HG02610 (cell line): ENCODE results near the gene TNS2.

Source experiments
- ATAC-seq: cut with Tn5 transposase; IDR thresholded peaks from one replicate; pipeline ENCODE4 v1.9.1; 2021; ENCODE audit warnings: mild to moderate bottlenecking, moderate library complexity; ENCODE audit not compliant: unreplicated experiment

Gene TNS2

DNA sequence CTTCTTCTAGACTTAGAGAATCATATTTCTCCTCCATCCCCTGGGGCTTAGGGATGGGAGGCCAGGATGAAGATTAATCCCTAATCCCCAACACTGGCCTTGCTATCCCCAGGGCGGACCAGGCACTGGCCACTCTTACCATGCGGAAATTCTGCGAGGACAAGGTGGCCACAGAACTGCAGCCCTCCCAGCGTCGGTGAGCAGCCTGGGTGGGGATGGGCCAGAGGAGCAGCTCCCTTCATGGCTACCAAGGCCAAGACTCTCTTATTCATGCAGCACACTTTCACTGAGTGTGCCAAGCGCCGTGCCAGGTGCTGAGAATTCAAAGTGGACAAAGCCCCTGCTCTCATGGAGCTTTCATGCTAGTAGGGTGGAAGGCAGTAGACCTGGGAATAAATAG is 7.0 kb downstream of the TNS2 start:
- ATAC-seq = no peak

DNA sequence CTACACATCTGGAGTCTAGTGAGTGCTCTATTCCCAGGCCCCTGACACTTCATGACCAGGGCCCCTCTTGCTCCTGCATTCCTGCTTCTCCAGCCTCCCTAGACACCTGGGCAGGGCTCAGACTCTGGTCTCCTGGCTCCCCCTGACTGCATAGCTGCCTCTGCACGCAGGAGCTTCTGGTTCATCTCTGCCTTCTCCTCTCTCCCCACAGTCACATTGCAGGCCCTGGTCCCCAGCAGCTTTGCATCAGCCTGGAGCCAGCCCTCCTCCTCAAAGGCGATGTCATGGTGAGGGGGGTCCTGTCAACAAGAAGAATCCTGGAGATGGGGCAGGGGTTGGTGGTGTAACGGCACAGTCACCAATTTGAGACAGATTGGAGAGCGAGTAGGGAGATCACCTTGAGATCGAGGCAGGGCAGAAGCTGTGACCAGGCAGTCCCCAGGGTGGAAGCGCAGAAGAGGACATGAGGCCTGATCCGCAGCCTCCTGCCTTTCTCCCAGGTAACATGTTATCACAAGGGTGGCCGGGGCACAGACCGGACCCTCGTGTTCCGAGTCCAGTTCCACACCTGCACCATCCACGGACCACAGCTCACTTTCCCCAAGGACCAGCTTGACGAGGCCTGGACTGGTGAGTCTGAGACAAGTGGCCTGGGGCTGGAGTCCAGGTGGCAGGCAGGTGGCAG is 8.1 kb downstream of the TNS2 start:
- no peak for ATAC-seq

DNA sequence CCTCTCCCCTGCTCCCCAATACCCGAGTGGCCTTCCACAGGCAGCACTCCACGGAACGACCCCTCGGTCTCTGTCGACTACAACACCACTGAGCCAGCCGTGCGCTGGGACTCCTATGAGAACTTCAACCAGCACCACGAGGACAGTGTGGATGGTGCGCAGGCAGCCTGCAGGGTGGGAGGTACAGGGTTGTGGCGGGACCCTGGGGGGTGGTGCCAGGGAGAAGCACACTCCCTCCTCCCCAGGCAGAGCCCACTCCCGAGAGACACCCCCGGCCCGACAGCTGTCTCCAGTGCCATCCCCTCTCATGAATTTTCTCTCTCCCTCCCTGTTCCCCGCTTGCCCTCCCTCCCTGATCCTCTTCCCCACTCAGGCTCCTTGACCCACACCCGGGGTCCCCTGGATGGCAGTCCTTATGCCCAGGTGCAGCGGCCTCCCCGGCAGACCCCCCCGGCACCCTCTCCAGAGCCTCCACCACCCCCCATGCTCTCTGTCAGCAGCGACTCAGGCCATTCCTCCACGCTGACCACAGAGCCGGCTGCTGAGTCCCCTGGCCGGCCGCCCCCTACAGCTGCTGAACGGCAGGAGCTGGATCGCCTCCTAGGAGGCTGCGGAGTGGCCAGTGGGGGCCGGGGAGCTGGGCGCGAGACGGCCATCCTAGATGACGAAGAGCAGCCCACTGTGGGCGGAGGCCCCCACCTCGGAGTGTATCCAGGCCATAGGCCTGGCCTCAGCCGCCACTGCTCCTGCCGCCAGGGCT is 9.0 kb downstream of the TNS2 start:
- ATAC-seq = no peak

DNA sequence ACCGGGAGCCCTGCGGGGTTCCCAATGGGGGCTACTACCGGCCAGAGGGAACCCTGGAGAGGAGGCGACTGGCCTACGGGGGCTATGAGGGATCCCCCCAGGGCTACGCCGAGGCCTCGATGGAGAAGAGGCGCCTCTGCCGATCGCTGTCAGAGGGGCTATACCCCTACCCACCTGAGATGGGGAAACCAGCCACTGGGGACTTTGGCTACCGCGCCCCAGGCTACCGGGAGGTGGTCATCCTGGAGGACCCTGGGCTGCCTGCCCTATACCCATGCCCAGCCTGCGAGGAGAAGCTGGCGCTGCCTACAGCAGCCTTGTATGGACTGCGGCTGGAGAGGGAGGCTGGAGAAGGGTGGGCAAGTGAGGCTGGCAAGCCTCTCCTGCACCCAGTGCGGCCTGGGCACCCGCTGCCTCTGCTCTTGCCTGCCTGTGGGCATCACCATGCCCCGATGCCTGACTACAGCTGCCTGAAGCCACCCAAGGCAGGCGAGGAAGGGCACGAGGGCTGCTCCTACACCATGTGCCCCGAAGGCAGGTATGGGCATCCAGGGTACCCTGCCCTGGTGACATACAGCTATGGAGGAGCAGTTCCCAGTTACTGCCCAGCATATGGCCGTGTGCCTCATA is 9.7 kb downstream of the TNS2 start:
- ATAC-seq = no peak

DNA sequence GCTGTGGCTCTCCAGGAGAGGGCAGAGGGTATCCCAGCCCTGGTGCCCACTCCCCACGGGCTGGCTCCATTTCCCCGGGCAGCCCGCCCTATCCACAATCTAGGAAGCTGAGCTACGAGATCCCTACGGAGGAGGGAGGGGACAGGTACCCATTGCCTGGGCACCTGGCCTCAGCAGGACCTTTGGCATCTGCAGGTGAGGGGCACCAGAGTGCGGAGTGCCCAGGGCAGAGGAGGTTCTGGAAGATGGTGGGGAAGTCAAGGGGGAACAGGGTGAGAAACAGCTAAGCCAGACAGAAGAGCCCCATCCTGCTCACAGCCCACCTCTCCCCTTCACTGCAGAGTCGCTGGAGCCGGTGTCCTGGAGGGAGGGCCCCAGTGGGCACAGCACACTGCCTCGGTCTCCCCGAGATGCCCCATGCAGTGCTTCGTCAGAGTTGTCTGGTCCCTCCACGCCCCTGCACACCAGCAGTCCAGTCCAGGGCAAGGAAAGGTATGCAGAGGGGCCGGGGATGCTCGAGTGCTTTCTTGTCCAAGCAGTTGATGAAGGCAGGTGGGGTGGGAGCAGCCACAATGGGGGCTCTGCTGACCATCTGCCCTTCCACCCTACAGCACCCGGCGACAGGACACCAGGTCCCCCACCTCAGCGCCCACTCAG is 10.3 kb downstream of the TNS2 start:
- ATAC-seq = no peak

DNA sequence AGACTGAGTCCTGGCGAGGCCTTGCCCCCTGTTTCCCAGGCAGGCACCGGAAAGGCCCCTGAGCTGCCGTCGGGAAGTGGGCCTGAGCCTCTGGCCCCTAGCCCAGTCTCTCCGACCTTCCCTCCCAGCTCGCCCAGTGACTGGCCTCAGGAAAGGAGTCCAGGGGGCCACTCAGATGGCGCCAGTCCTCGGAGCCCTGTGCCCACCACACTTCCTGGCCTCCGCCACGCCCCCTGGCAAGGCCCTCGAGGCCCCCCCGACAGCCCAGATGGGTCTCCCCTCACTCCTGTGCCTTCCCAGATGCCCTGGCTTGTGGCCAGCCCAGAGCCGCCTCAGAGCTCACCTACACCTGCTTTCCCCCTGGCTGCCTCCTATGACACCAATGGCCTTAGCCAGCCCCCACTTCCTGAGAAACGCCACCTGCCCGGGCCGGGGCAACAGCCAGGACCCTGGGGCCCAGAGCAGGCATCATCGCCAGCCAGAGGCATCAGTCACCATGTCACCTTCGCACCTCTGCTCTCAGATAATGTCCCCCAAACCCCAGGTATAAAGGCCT is 10.9 kb downstream of the TNS2 start:
- no peak for ATAC-seq

DNA sequence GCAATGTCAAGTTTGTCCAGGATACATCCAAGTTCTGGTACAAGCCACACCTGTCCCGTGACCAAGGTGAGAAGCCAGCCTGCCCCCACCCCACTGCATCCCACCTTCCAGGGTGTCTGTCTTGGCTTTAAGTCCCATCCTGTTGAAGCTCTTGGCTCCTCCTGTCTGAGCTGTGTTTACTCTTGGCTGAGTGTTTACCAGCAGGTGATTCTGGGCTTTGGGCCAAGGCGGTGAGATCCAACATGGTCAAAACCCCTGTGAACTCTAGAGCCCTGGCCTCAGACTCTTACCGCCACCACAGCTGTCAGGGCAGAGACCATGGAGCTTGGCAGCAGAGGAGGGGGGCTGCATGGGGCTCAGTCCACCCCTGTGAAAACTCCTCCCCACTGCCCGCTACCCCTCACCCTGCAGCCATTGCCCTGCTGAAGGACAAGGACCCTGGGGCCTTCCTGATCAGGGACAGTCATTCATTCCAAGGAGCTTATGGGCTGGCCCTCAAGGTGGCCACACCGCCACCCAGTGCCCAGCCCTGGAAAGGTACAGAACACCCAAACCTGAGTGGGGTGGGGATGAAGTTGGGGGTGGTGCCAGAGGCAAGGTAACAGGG is 11.6 kb downstream of the TNS2 start:
- no peak for ATAC-seq

DNA sequence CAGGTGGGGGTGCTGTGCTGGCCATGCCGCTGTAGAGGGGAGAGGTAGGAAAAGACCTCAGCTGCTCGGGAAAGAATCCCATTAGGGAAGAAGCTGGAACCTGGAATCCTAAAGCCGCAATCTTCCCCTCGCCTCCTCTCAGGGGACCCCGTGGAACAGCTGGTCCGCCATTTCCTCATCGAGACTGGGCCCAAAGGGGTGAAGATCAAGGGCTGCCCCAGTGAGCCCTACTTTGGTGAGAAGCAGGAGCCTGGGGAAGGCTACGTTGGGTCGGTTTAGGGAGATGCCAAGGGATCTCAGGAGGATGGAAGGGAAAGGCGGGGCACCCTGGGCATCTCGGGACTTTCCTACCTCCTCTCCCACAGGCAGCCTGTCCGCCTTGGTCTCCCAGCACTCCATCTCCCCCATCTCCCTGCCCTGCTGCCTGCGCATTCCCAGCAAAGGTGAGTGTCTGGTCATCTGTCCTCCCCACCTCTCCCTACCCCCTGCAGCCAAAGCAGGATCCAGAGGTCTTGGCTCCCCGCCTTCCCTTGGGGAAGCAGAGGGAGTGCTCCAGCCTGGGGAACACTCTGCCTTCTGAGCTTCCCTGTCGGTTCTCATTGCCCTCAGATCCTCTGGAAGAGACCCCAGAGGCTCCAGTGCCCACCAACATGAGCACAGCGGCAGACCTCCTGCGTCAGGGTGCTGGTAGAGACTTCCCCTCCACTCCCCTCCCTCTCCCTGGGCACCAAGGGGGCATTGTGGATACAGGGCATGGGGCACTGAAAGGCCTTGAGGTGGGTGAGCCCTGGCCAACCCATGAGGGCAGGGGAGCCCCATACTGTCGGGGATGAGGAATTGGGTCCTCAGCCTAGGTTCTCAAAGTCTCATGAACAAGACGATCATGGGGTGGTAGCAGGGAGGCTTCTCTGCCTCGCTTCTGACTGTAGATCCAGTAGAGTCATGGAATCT is 12.4 kb downstream of the TNS2 start:
- ATAC-seq = no peak

DNA sequence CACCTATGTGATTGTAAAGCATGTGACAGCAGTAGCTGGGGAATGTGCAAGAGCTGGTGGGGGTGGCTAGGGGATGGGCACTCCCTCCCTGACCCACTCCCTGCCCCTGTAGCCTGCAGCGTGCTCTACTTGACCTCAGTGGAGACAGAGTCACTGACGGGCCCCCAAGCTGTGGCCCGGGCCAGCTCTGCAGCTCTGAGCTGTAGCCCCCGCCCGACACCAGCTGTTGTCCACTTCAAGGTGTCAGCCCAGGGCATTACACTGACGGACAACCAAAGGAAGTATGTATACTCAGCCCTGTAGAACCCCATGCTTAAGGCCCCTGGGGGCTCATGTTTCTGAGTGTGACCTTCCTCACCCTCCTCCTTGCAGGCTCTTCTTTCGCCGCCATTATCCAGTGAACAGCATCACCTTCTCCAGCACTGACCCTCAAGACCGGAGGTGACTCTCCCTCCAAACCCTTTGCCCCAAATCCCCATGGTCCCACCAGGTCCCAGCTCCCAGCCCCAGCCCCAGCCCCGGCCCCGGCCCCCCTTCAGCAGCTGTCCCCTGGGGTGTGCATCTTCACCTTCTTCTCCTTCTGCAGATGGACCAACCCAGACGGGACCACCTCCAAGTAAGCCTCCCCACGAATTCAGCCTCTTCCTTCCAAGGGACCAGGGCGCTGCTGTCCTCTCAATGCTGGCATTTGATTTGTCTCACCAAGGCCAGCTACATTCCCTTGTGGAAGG is 13.3 kb downstream of the TNS2 start:
- ATAC-seq = no peak

DNA sequence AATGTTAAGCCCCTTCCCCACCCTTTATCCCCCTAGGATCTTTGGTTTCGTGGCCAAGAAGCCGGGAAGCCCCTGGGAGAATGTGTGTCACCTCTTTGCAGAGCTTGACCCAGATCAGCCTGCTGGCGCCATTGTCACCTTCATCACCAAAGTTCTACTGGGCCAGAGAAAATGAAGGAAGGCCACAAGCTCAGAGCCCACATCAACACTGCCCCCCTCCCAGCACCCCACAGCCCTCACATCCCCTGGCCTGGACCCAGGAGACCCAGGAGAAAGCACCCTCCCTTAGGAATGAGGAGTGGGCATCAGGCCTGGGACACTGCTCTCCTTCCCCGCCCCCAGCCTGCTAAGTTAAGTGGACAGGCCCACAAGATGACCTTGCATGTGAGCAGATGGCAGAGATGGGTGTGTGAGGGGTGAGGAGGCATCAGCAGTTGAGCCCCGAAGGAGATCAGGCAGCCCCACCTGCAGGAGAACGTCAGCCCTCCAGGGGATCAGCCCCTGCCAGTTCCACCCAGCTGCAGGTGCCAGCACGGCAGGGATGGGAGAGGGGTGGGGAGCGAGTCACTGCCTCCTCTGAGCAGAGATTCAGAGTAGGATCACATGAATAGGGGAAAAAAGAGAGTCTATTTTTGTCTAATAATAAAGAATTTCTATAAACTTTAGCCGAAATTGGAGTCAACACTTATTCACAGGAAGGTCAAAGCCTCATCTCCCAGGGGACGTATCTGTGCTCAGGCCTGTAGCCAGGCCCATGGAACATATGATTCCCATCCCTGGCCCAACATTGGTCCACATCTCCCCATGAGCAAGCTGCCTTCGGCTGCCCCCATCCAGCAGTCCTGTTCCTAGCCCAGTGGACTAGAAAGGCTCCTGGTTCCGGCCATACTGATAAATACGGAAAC is 14.1 kb downstream of the TNS2 start:
- ATAC-seq = no peak

DNA sequence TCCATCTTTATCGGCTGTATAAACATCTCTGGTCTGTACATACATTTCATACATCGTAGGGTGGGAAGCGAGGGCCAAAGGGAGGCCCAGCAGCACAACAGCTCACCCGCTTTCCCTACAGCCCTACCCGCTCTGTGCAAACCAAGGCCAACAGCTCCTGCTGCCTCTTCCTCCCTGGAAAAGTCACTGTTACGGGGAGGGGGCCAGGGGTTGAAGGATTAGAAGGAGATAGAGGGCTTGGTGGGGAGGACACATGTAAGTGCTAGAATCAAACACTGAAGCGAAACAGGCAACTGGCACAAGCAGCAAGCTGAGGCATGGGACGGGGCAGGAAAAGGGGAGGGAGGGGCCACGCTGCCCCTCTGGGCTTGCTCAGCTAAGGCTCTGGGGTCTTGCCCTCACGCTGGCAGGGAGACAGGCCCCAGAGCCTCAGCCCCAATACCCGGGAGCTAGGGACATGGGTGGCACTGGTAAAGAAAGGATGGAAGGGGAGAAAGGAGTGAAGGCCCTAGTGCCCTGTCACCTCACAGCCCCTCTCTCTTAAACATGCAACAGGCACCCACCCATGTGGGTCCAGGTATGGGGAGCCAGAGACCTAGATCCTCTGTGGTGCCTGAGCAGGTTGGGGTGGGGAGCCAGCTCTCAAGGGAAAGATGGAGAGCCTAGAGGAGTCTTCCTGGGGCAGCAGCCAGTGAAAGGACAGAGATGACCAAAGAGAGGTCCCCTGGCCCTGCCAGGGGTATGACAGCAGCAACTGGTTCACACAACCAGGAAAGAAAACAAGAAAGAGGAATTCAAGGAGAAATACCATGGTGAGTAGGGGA is 15.0 kb downstream of the TNS2 start:
- no peak for ATAC-seq

DNA sequence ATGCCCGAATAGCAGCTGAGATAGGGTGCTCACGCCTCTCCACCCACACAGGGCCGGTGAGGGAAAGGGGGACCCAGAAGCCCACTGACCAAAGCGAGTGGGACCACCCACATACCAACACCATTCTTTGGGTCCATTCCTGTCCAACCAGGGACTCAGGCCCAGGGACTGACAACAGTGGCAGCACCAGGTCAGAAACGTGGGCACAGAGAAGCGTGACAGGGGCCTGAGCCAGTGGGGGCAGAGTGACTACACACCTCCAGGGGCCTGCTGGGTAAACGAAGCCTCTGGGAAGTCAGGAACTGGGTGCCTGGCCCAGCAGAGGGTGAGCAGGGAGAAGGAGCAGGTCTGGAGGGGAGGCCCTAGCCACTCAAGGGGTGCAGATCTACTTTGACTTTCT is 15.6 kb downstream of the TNS2 start:
- no peak for ATAC-seq

DNA sequence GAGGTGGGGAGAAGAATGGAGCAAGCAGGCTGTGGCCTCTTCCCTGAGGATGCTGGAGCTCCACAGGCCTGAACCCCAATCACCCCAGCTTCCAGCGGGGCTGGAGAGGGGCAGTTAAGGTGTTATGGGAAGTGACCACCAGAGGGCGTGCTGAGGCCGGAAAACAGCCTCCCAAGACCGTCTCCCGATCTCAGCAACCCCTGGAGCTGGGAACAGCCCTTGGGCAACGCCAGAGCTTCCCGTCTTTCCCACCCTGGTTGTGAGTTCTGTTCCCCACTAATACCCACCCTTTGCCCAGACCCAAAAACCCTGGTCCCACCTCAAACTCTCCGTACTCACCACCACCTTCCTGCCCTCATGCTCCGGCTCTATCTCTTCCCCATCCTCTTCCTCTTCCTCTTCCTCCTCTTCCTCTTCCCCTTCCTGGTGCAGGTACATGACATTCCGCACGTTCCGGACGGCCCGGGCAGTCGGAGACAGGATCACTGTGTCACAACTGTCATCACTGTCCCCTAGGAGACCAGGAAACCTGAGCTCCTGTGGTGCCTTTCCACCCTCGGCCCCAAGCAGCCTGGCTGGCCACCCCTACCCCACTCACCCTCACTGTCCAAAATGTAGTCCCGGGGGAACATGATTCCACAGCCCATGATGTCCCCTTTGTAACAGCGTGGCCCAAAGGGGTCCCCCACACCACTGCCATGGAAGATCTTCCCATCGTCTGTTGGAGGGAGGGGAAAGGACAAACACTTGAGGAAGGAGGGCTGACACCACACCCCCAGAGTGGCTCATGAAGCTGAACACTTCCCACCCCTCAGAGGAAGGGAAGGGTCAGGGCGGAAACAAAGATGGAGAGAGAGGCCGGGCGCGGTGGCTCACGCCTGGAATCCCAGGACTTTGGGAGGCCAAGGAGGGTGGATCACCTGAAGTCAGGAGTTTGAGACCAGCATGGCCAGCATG is 16.4 kb downstream of the TNS2 start:
- no peak for ATAC-seq

DNA sequence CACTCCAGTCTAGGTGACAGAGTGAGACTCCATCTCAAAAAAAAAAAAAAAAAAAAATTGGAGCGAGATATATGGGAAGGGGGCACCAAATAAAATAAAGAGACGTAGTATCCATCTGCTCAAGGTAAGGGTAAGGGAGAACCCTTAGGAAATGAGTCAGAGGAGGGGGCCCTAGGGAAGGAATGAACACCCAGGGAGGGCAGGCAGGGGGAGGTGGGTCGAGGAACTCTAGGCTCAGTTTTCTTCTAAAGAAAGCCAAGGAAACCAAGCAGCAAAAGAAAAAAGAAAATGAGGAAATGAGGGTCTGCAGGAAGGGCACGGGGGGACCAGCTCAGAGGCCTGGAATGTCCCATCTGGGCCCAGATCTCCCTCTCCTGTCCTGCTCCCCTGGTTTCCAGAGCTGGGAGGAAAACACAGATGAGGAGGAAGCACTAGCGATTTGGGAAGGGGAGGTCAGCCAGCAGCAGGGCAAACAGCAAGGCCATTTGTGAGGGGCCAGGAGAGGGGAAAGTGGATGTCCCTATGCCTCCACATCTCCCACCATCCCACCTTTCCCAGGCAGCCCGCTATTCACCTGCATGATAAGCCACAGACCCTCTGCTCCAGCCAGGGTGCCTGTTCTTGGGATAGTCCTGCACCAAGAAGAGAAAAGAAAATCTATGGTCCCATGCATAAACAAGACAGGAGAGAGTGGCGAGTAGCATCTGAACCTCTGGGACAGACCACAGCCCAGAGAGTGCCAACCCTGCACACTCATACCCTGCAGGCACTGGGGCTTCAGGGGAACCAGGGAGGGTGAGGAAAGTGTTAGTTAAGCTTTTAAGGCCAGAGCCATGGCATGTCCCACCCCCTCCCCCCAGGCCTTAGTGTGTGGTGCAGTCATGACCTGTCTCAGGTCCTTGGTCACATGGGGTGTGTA is 17.5 kb downstream of the TNS2 start:
- ATAC-seq = no peak
